PC-3 (cell line): Measurements from ENCODE around the gene CNKSR3. TPM values are rescaled to one million over a fixed set of nuclear protein-coding genes. Genes with fewer than 3 reads are reported as not detected.

Experiments used
- ATAC-seq: fragments of 200-7000 bp; cut with Tn5 transposase; 2 replicates; pipeline ENCODE4 v1.9.1; 2020; ENCODE audit warnings: mild to moderate bottlenecking, moderate library complexity
- BruUV-seq: library from RNA; stranded (reverse); fragments of 400-500 nt; replicated peaks from 2 replicates; lab custom pipeline; 2021; lab: Mats Ljungman, UMichigan
- CTCF ChIA-PET: fragments of 300-600 bp; sonication (Branson Sonifier 250); formaldehyde crosslinking; loops from one replicate; lab custom pipeline; 2022; ENCODE audit warnings: antibody characterized with exemption; lab: Charles Lee
- POLR2A ChIA-PET: fragments of 300-600 bp; sonication (Branson Sonifier 250); formaldehyde crosslinking; loops from one replicate; lab custom pipeline; 2022; ENCODE audit warnings: antibody characterized with exemption; ENCODE audit not compliant: unreplicated experiment; lab: Charles Lee
- DNase-seq: peaks from one replicate; pipeline ENCODE4 v3.0.0-alpha.2; 2015
- H2AFZ ChIP-seq: fragments of 300-600 bp; sonication (generic); 2 replicates; pipeline ENCODE4 v1.6.0; 2016; ENCODE audit warnings: antibody characterized with exemption, low read length
- H3F3A ChIP-seq: fragments of 300-600 bp; sonication (generic); one replicate; pipeline ENCODE4 v1.6.0; 2017; ENCODE audit warnings: antibody characterized with exemption, low read length, control low read depth, mild to moderate bottlenecking; ENCODE audit not compliant: unreplicated experiment
- H3K27ac ChIP-seq: fragments of 300-600 bp; sonication (generic); 2 replicates; pipeline ENCODE4 v1.5.1; 2016; ENCODE audit warnings: mild to moderate bottlenecking, low read length
- H3K27me3 ChIP-seq: fragments of 300-600 bp; sonication (generic); 2 replicates; pipeline ENCODE4 v1.6.1; 2016; ENCODE audit warnings: low read length, mixed read lengths
- H3K36me3 ChIP-seq: fragments of 300-600 bp; sonication (generic); 2 replicates; pipeline ENCODE4 v1.6.1; 2016; ENCODE audit warnings: low read depth, mixed run types, low read length, mixed read lengths
- H3K4me1 ChIP-seq: fragments of 300-600 bp; sonication (generic); 2 replicates; pipeline ENCODE4 v1.5.1; 2016; ENCODE audit warnings: low read length; ENCODE audit not compliant: insufficient read depth
- H3K4me2 ChIP-seq: fragments of 300-600 bp; sonication (generic); 2 replicates; pipeline ENCODE4 v1.6.0; 2016; ENCODE audit warnings: low read length
- H3K4me3 ChIP-seq: fragments of 300-600 bp; sonication (generic); 2 replicates; pipeline ENCODE4 v1.5.1; 2016; ENCODE audit warnings: mild to moderate bottlenecking, low read length, mixed read lengths
- H3K79me2 ChIP-seq: fragments of 300-600 bp; sonication (generic); 2 replicates; pipeline ENCODE4 v1.6.1; 2017; ENCODE audit warnings: low read length, mixed read lengths
- H3K9ac ChIP-seq: fragments of 300-600 bp; sonication (generic); 2 replicates; pipeline ENCODE4 v1.6.0; 2016; ENCODE audit warnings: mild to moderate bottlenecking, low read length
- H3K9me2 ChIP-seq: fragments of 300-600 bp; sonication (generic); replicated peaks from 2 replicates; pipeline ENCODE4 v1.6.1; 2016; ENCODE audit warnings: mixed run types, low read length, mixed read lengths
- H3K9me3 ChIP-seq: fragments of 300-600 bp; sonication (generic); 2 replicates; pipeline ENCODE4 v1.6.1; 2016; ENCODE audit warnings: low read length, mixed read lengths
- H4K20me1 ChIP-seq: fragments of 300-600 bp; sonication (generic); 2 replicates; pipeline ENCODE4 v1.6.1; 2016; ENCODE audit warnings: low read length, mixed read lengths
- EZH2 ChIP-seq: fragments of 300-600 bp; sonication (generic); IDR thresholded peaks from one replicate; pipeline ENCODE4 v1.6.1; 2017; ENCODE audit warnings: antibody characterized with exemption, mild to moderate bottlenecking, low read length; ENCODE audit not compliant: unreplicated experiment
- EZH2phosphoT487 ChIP-seq: fragments of 300-600 bp; sonication (generic); IDR thresholded peaks from 2 replicates; pipeline ENCODE4 v1.6.1; 2018; ENCODE audit warnings: mild to moderate bottlenecking, antibody characterized with exemption, low read length, borderline replicate concordance
- intact Hi-C: fragments of 100-400 bp; cut with micrococcal nuclease; formaldehyde crosslinking; loops from 2 replicates; pipeline ENCODE4 v1.9.0; 2023
- total RNA-seq: library from RNA; depleted of rRNA; stranded (reverse); fragments of >200 nt; gene quantifications from 2 replicates; pipeline ENCODE4 v1.2.3, GENCODE V29; 2014
- TF ChIP-seq, protein P1 (sequence below): fragments of 300-600 bp; sonication (generic); conservative IDR thresholded peaks from 2 replicates; pipeline ENCODE4 v1.5.1; 2017; ENCODE audit warnings: antibody characterized with exemption, low read depth, mild to moderate bottlenecking, low read length

CNKSR3 gene
- total RNA-seq, 1 experiment from 2014 or later: 3.2 TPM

DNA sequence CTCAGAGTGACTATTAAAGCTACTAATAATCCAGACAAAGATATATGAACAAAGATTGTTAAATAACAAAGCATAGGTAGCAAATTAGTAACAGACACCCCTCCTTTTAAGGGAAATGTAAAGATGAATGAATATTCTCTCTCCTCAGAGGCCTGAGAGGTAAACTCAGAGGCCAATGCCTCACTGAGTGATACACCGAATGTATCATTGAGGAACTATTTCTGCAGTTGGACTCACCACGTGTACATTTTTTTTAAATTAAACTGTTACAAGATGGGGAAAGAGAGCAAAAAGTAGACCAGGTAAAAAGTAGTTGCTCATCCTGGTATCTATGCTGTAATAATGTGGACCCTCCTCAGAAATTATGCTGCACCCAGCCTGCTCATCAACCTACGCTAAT, 81.6 kb downstream of the CNKSR3 start:
- DNase-seq (no peak), ATAC-seq (no peak)
- ChIA-PET CTCF (no interaction called here), POLR2A (no interaction called here)
- Histone ChIP-seq H3F3A (no peaks in the 10 kb centered on the region), H3K4me3 (no peak overlapping the region), H3K9me3 (no peaks in the 10 kb centered on the region), H3K27ac (no peak overlapping the region), H4K20me1 (no peaks in the 10 kb centered on the region), H3K9me2 (no peaks in the 10 kb centered on the region), H3K36me3 (no peaks in the 10 kb centered on the region), H3K4me1 (no peaks in the 10 kb centered on the region), H3K4me2 (no peak overlapping the region), H2AFZ (no peak overlapping the region), H3K9ac (no peak overlapping the region), H3K27me3 (no peaks in the 10 kb centered on the region), H3K79me2 (no peaks in the 10 kb centered on the region)
- intact Hi-C loops: no loop called here
- no TSS peak for BruUV-seq
- TF ChIP-seq EZH2: no peak

DNA sequence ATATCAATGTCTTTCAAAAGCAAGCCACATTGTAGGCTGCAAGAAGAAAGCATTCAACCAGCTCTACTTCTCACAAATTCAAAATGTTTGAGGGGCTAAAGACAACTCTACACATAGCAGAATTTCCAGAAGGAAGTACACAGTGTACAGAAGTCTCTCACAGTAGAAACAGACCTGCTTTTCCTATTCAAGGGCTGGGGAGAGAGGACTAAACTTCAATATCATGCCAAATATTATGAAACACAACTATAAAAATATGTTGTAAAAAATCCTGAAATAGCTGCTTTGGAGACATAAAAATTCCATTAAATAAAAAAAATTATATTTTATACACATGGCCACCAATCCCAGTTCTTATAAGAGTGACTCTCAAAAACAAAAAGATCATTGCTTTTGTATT, 83.0 kb downstream of the CNKSR3 start:
- ChIA-PET POLR2A (no interaction called here), CTCF (no interaction called here)
- Histone ChIP-seq H2AFZ (no peak overlapping the region), H3K9me3 (no peaks in the 10 kb centered on the region), H3K27ac (no peak overlapping the region), H3K79me2 (no peaks in the 10 kb centered on the region), H3K9me2 (no peaks in the 10 kb centered on the region), H3F3A (no peaks in the 10 kb centered on the region), H3K9ac (no peak overlapping the region), H3K4me3 (no peak overlapping the region), H3K27me3 (no peaks in the 10 kb centered on the region), H3K4me2 (no peak overlapping the region), H4K20me1 (no peaks in the 10 kb centered on the region), H3K4me1 (no peaks in the 10 kb centered on the region), H3K36me3 (no peaks in the 10 kb centered on the region)
- no peak for TF ChIP-seq EZH2
- no peak for TF ChIP-seq EZH2phosphoT487
- TF ChIP-seq, protein P1, sequence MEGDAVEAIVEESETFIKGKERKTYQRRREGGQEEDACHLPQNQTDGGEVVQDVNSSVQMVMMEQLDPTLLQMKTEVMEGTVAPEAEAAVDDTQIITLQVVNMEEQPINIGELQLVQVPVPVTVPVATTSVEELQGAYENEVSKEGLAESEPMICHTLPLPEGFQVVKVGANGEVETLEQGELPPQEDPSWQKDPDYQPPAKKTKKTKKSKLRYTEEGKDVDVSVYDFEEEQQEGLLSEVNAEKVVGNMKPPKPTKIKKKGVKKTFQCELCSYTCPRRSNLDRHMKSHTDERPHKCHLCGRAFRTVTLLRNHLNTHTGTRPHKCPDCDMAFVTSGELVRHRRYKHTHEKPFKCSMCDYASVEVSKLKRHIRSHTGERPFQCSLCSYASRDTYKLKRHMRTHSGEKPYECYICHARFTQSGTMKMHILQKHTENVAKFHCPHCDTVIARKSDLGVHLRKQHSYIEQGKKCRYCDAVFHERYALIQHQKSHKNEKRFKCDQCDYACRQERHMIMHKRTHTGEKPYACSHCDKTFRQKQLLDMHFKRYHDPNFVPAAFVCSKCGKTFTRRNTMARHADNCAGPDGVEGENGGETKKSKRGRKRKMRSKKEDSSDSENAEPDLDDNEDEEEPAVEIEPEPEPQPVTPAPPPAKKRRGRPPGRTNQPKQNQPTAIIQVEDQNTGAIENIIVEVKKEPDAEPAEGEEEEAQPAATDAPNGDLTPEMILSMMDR: no peak
- peak; percentile 24; the same call in 1 of the 2 replicates for ATAC-seq
- no TSS peak for BruUV-seq
- intact Hi-C loops: no loop called here
- no peak for DNase-seq

DNA sequence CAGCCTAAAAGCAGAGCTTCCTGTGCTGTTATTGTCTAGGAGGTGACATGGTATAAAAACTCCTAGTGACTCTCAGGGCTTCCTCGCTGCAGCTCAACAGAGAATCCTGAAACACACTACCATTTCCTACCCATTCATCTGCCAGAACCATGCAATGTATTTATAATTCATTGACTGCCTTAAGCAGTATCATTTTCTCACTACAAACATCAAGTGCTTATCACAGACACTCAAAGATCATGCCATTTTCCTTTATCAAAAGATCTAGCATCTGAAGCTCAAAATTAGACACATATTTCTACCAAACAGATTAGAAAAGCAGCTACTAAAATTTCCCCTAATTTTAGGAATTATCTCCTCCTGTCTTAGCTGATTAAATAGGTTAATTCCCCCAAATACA, 83.5 kb downstream of the CNKSR3 start:
- Histone ChIP-seq H3K4me2 (no peak overlapping the region), H3K4me3 (no peak overlapping the region), H3K9me2 (no peaks in the 10 kb centered on the region), H3F3A (no peaks in the 10 kb centered on the region), H3K9ac (no peak overlapping the region), H4K20me1 (no peaks in the 10 kb centered on the region), H3K27ac (no peak overlapping the region), H2AFZ (no peak overlapping the region), H3K9me3 (no peaks in the 10 kb centered on the region), H3K36me3 (no peaks in the 10 kb centered on the region), H3K4me1 (no peaks in the 10 kb centered on the region), H3K27me3 (no peaks in the 10 kb centered on the region), H3K79me2 (no peaks in the 10 kb centered on the region)
- TF ChIP-seq, protein P1: no peak
- TF ChIP-seq EZH2phosphoT487 (no peak), EZH2 (no peak)
- CTCF ChIA-PET: no interaction called here
- intact Hi-C loops: no loop called here
- DNase-seq: no peak
- BruUV-seq: no TSS peak
- POLR2A ChIA-PET: interaction anchor here (0.7 kb wide), 1 partner anchor 450 kb away, joined by 3 read pairs; no protein-coding TSS in a partner anchor
- no peak for ATAC-seq
